Daoy (cell line): ENCODE measurements around the gene OSBPL9. TPM values are rescaled to one million over a fixed set of nuclear protein-coding genes. Genes with fewer than 3 reads are reported as not detected.
"Not testable (repeated sequence)": the region's sequence is repeated elsewhere in the genome, so short reads cannot be mapped to it uniquely, and the experiment has no call there.

Experiments used
- DNase-seq: peaks from one replicate; pipeline ENCODE4 v3.0.0-alpha.2; 2015; ENCODE audit warnings: low read depth
- total RNA-seq: library from RNA; depleted of rRNA; stranded (reverse); fragments of >200 nt; shearing (Covaris generic); gene quantifications from 2 replicates; pipeline ENCODE4 v1.2.3, GENCODE V29; 2014; rRNA removed

The OSBPL9 gene
- total RNA-seq, 1 experiment from 2014 or later, result 47.7 TPM

DNA sequence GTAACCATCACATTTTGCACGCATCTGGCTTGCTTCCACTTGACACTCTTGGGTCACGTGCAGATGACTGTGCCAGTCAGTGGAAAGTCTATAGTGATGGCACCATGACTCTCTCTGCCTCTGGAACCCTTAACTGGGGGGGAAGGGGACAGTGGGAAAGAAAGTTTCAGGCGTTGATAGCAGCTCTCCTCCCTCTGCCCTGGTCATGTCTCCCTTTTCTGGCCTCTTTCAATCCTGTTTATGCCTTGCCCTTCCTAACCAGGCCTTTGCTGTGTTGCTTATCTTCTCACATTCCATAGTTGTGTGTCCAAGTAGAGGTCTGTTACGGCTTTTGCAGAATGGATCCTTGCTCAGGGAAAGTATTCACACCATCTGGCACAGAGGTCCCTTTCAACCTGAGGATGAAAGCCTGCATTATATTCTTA is 168.1 kb downstream of the OSBPL9 start:
- DNase-seq, result no peak

DNA sequence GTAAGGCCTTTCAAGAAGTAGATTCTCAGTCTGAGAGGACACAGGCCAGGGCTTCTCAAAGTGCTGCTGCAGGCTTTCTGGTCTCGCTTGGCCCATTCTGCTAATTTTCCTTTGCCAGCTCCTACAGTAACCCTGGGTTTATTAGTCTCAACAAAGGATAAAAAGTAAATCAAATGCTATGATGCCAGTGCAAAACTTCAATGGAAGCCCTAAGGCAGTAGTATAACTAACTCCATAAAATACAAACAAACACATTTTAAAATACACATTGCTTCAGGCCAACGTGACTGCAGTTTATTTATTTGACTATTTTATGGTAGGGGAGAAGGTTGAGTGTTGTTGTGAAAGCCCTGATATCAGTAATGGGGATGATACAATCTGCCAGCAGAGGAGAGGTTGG is 172.0 kb downstream of the OSBPL9 start:
- DNase-seq, result no peak

DNA sequence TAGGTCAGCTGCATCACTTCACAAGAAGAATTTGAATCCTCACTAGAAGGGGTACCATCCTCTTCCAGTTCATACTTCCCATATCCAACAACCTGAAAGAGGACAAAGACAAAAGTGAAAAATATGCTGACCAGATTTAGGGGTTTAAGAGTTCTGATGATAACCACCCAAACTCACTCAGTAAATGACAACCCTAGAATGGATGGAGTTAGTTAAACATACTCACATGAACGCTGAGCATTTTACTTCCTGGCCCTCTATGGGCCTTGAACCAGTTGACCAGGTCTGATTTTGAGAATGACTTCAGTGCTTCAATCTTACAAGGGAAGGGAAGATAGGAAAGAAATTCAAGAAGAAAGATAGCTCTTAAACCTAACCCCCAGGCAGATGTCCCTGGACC is 172.4 kb downstream of the OSBPL9 start:
- no peak for DNase-seq

DNA sequence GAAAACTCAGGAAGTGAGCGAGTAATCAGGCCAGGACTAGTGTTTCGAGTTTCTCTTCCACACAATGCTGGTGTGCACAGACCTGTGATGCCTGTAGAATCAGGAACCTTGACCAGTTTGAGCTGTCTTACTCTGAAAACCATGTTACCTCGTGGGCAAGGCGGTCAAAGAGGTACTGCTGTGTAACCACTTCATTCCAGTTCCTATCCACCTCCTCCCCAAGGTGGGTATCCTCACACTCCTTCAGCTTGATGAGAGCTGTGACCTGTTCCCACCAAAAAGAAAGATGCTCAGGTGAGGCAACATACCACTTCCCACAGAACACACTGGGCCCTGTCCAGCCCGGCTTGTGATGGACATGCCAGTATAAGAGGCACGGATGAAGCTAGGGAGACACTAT is 173.5 kb downstream of the OSBPL9 start:
- no peak for DNase-seq

GRCh38 chr1:51791888-51792287 is 175.0 kb downstream of the OSBPL9 start:
- DNase-seq, result no peak

- no peak for DNase-seq
Measured at GRCh38 chr1:51792864-51793263, 176.0 kb downstream of the OSBPL9 start.

- DNase-seq, result no peak
Measured at GRCh38 chr1:51794260-51794659, 177.4 kb downstream of the OSBPL9 start.

DNA sequence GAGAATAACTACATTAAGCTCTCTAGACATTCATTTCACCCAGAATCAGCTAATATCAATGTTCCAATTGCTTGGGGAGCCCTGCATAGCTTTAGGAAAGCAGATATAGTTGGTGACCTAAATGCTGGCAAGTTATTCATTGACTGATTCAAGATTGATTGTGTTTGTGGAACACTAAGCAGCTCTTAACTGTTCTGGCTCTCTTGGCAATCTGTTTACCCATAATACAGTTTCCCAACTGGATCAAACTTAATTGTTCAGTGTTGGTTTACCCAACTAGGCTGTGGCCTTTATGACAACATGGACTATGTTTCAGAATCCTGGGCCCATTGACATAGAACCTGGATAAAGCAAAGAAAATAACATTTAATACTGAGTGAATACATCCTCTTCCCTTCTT is 178.0 kb downstream of the OSBPL9 start:
- DNase-seq, result no peak

- no peak for DNase-seq
Measured at GRCh38 chr1:51799372-51799771, 182.5 kb downstream of the OSBPL9 start.

- no peak for DNase-seq
Measured at GRCh38 chr1:51814513-51814912, 197.6 kb downstream of the OSBPL9 start.

GRCh38 chr1:51818487-51818886 is 201.6 kb downstream of the OSBPL9 start:
- DNase-seq, result no peak

DNA sequence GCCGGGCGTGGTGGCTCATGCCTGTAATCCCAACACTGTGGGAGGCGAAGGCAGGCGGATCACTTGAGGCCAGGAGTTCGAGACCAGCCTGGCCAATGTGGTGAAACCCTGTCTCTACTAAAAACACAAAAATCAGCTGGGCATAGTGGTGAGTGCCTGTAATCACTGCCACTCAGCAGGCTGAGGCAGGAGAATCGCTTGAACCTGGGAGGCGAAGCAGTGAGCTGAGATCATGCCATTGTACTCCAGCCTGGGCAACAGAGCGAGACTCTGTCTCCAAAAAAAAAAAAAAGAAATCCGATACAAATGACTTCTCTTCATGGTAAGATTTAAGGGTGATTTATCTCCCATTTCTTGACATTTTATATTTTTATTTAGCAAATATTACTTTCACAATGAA is 202.1 kb downstream of the OSBPL9 start:
- DNase-seq, result not testable (repeated sequence)

DNA sequence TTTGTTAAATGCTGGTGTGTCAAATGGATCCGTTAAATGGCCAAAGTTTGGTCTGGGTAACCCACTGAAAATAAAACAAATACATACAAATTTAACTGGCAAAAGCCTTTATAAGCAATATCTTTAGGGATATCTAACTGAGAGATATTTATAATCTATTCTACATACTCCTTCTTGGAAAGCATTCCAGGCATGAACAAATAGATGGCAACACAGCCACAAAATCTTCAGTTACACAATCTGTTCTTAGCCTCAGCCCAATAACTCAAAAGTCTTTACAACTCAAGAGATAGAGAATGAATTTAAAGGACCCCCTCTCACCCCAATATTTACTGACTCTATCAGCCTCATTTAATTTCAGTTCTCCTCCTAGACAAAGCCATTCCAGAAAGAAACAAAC is 202.9 kb downstream of the OSBPL9 start:
- no peak for DNase-seq

DNA sequence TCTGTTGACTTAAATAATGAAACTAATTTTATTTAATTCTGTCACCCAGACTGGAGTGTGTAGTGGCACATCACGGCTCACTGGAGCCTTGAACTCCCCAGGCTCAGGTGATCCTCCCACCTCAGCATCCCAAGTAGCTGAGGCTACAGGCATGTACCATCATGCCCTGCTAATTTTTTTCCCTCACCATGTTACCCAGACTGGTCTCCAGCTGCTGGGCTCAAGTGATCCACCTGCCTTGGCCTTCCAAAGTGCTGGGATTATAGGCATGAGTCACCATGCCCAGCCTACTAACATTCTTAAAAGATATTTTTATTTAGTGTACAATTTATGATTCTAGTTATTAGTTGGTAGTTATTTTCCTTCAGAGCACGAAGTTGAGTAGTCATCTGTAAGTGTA is 212.2 kb downstream of the OSBPL9 start:
- DNase-seq, result no peak

DNA sequence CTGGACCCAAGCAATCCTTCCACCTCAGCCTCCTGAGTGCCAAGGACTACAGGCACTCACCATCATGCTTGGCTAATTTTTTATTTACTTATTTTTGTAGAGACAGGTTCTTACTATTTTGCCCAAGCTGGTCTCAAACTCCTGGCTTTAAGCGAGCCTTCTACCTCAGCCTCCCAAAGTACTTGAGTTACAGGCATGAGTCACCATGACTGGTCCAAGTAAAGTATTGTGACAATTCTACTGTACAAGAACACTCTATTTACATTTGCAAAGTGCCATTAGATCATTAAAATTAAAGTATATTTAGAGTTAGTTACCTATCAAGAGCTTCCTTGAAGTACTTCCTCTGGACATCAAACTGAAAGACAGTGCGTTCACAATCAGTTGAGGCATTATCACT is 216.8 kb downstream of the OSBPL9 start:
- DNase-seq, result peak; percentile 6

- no peak for DNase-seq
Measured at GRCh38 chr1:51837243-51837642, 220.4 kb downstream of the OSBPL9 start.

Other genes with a start within 250 kb of the OSBPL9 start
- 33.4 and 43.0 TPM in 2 replicates for gene EPS15, start 97.8 kb upstream of the OSBPL9 start, total RNA-seq